Panc1 (cell line): ENCODE measurements around the gene DLL4. TPM values are rescaled to one million over a fixed set of nuclear protein-coding genes. Genes with fewer than 3 reads are reported as not detected.

Experiments used
- ATAC-seq: fragments of 200-7000 bp; cut with Tn5 transposase; 2 replicates; pipeline ENCODE4 v1.9.1; 2020; ENCODE audit warnings: mild to moderate bottlenecking, moderate library complexity
- BruUV-seq: library from RNA; stranded (reverse); fragments of 400-500 nt; replicated peaks from 2 replicates; lab custom pipeline; 2021; lab: Mats Ljungman, UMichigan
- CTCF ChIA-PET: fragments of 300-600 bp; sonication (Branson Sonifier 250); formaldehyde crosslinking; loops from one replicate; lab custom pipeline; 2022; ENCODE audit warnings: antibody characterized with exemption; lab: Charles Lee
- POLR2A ChIA-PET: fragments of 300-600 bp; sonication (Branson Sonifier 250); formaldehyde crosslinking; loops from one replicate; lab custom pipeline; 2022; ENCODE audit warnings: antibody characterized with exemption; lab: Charles Lee
- DNase-seq: peaks from one replicate; pipeline ENCODE4 v3.0.0-alpha.2; 2010; ENCODE audit warnings: low read depth, low spot score
- H3K27ac ChIP-seq: 2 replicates; pipeline ENCODE4 v1.5.1; 2011; ENCODE audit warnings: mild to moderate bottlenecking, low read length, inconsistent platforms
- H3K27me3 ChIP-seq: fragments of 200-500 bp; sonication (Bioruptor generic); 2 replicates; pipeline ENCODE4 v1.6.0; 2014; ENCODE audit warnings: low read length, inconsistent platforms; ENCODE audit not compliant: control insufficient read depth, insufficient read depth
- H3K36me3 ChIP-seq: fragments of 200-500 bp; sonication (Bioruptor generic); 2 replicates; pipeline ENCODE4 v1.5.1; 2014; ENCODE audit warnings: inconsistent platforms, mild to moderate bottlenecking, low read length, moderate library complexity; ENCODE audit not compliant: control insufficient read depth, insufficient read depth
- H3K4me1 ChIP-seq: 2 replicates; pipeline ENCODE4 v1.5.1; 2011; ENCODE audit warnings: inconsistent platforms, mild to moderate bottlenecking, low read length, moderate library complexity; ENCODE audit not compliant: control insufficient read depth, insufficient read depth
- H3K4me3 ChIP-seq, 2 experiments: 2 replicates each; pipeline ENCODE4 v1.5.1; 2011 to 2012; ENCODE audit warnings: low read depth in 2 of 2, low read length in 2 of 2, mild to moderate bottlenecking in 2 of 2, inconsistent platforms in 1 of 2, moderate library complexity in 1 of 2
- H3K9me3 ChIP-seq: fragments of 200-500 bp; sonication (Bioruptor generic); 2 replicates; pipeline ENCODE4 v1.5.1; 2014; ENCODE audit warnings: low read depth, mild to moderate bottlenecking, inconsistent platforms, low read length, moderate library complexity; ENCODE audit not compliant: control insufficient read depth, insufficient read depth
- CTCF ChIP-seq: fragments of 450-650 bp; IDR thresholded peaks from 2 replicates; pipeline ENCODE4 v1.5.1; 2017; ENCODE audit warnings: mild to moderate bottlenecking
- POLR2AphosphoS5 ChIP-seq: IDR thresholded peaks from 2 replicates; pipeline ENCODE4 v1.6.1; 2012; ENCODE audit warnings: mild to moderate bottlenecking, low read depth, low read length, moderate library complexity
- REST ChIP-seq, 2 experiments: IDR thresholded peaks; 2 replicates each; pipeline ENCODE4 v1.6.1; 2011 to 2012; ENCODE audit warnings: low read depth in 2 of 2, control low read depth in 1 of 2, low read length in 1 of 2, mild to moderate bottlenecking in 1 of 2, moderate library complexity in 1 of 2; ENCODE audit not compliant: insufficient read depth in 1 of 2
- SIN3A ChIP-seq: IDR thresholded peaks from 2 replicates; pipeline ENCODE4 v1.6.1; 2012; ENCODE audit warnings: low read depth, mild to moderate bottlenecking, low read length, moderate library complexity, borderline replicate concordance; ENCODE audit not compliant: insufficient read depth
- TCF7L2 ChIP-seq: IDR thresholded peaks from 2 replicates; pipeline ENCODE4 v1.6.1; 2011; ENCODE audit warnings: mild to moderate bottlenecking, low read depth, low read length, inconsistent platforms
- in situ Hi-C: cut with HindIII; loops from 2 replicates; pipeline ENCODE4 v1.10.0; 2016; ENCODE audit warnings: low sequenced_read_pairs, low pct_unique_long_range_greater_than_20kb
- intact Hi-C: fragments of 100-400 bp; cut with micrococcal nuclease; formaldehyde crosslinking; loops from one replicate; pipeline ENCODE4 v1.10.0; 2022; ENCODE audit not compliant: unreplicated experiment
- total RNA-seq: library from RNA; stranded (reverse); gene quantifications from one replicate; pipeline ENCODE4 v1.2.1, GENCODE V29; 2021; ENCODE audit not compliant: unreplicated experiment

DLL4 gene
- total RNA-seq, 1 experiment from 2014 or later = 0.31 TPM

- Histone ChIP-seq H3K36me3 (no peaks in the 10 kb centered on the region), H3K4me3 (no peak overlapping the region; a peak in 1 of 4 replicates), H3K9me3 (no peaks in the 10 kb centered on the region), H3K27me3 (peaks cover 3% of the 10 kb centered on the region; the same call in 1 of the 2 replicates), H3K4me1 (peaks cover 12% of the 10 kb centered on the region; the same call in 1 of the 2 replicates), H3K27ac (no peak overlapping the region)
- intact Hi-C loops = no loop called here
- ATAC-seq (no peak), DNase-seq (no peak)
- ChIA-PET POLR2A (interaction anchor here (0.6 kb wide), 1 partner anchor 63 kb away, joined by 22 read pairs; no protein-coding TSS in a partner anchor), CTCF (interaction anchor here (0.5 to 1.1 kb wide), 3 partner anchors 10 to 124 kb away, joined by 3 to 6 read pairs (median 6); no protein-coding TSS in a partner anchor)
- TF ChIP-seq POLR2AphosphoS5 = no peak
- no peak for TF ChIP-seq SIN3A
- no peak for TF ChIP-seq CTCF
- TF ChIP-seq TCF7L2 = no peak
- no peak for TF ChIP-seq REST (IDR thresholded peaks at IDR 0.05; ENCODE audit: insufficient read depth in 1 of 2, low read depth in 2 of 2, low read length in 1 of 2)
- BruUV-seq = no TSS peak
- in situ Hi-C loops = no loop called here
Measured at GRCh38 chr15:40931300-40932142, 2.4 kb downstream of the DLL4 start.

GRCh38 chr15:40932156-40932555 is 3.0 kb downstream of the DLL4 start:
- intact Hi-C loops = no loop called here
- no peak for ATAC-seq
- BruUV-seq = no TSS peak

More at GRCh38 chr15:40932156-40932555, 3.0 kb downstream of the DLL4 start:
- no peak for TF ChIP-seq SIN3A
- in situ Hi-C loops = no loop called here
- Histone ChIP-seq H3K27ac (no peak overlapping the region), H3K9me3 (no peaks in the 10 kb centered on the region), H3K27me3 (peaks cover 3% of the 10 kb centered on the region; the same call in 1 of the 2 replicates), H3K36me3 (no peaks in the 10 kb centered on the region), H3K4me3 (no peak overlapping the region), H3K4me1 (peaks cover 12% of the 10 kb centered on the region; the same call in 1 of the 2 replicates)
- ChIA-PET CTCF (interaction anchor here (0.5 kb wide), 1 partner anchor 123 kb away, joined by 6 read pairs; no protein-coding TSS in a partner anchor), POLR2A (interaction anchor here (0.6 kb wide), 1 partner anchor 63 kb away, joined by 22 read pairs; no protein-coding TSS in a partner anchor)
- DNase-seq = no peak
